DND-41 (cell line): Measurements from ENCODE around the gene LRRC56.

ENCODE experiments used
- ATAC-seq: fragments of 200-7000 bp; cut with Tn5 transposase; 3 replicates; pipeline ENCODE4 v1.9.1; 2021; ENCODE audit warnings: low read depth; ENCODE audit not compliant: insufficient read depth
- DNase-seq: peaks from one replicate; pipeline ENCODE4 v3.0.0-alpha.2; 2020
- H2AFZ ChIP-seq: 2 replicates; pipeline ENCODE4 v1.6.0; 2012; ENCODE audit warnings: low read depth, low read length
- H3K27ac ChIP-seq: 2 replicates; pipeline ENCODE4 v1.5.1; 2012; ENCODE audit warnings: low read length, inconsistent platforms
- H3K27me3 ChIP-seq: fragments of 200-600 bp; sonication (generic); 2 replicates; pipeline ENCODE4 v1.6.0; 2012; ENCODE audit warnings: low read length, mild to moderate bottlenecking, inconsistent platforms; ENCODE audit not compliant: insufficient read depth, poor library complexity
- H3K36me3 ChIP-seq: 2 replicates; pipeline ENCODE4 v1.5.1; 2012; ENCODE audit warnings: low read length, inconsistent platforms; ENCODE audit not compliant: insufficient read depth
- H3K4me1 ChIP-seq: 2 replicates; pipeline ENCODE4 v1.5.1; 2012; ENCODE audit warnings: mild to moderate bottlenecking, low read length; ENCODE audit not compliant: insufficient read depth
- H3K4me2 ChIP-seq: 2 replicates; pipeline ENCODE4 v1.6.0; 2012; ENCODE audit warnings: mild to moderate bottlenecking, moderate library complexity, low read length, inconsistent platforms; ENCODE audit not compliant: insufficient read depth
- H3K4me3 ChIP-seq, 2 experiments: fragments of 200-600 bp in 1 of 2; shearing (Covaris generic) in 1 of 2; 2 replicates each; pipeline ENCODE4 v1.5.1; 2012 to 2016; ENCODE audit warnings: inconsistent platforms in 2 of 2, low read length in 2 of 2, mild to moderate bottlenecking in 2 of 2, low read depth in 1 of 2, moderate library complexity in 1 of 2
- H3K79me2 ChIP-seq: 2 replicates; pipeline ENCODE4 v1.6.0; 2012; ENCODE audit warnings: low read length, inconsistent platforms; ENCODE audit not compliant: insufficient read depth
- H3K9ac ChIP-seq: 2 replicates; pipeline ENCODE4 v1.6.0; 2012; ENCODE audit warnings: low read depth, mild to moderate bottlenecking, inconsistent platforms, low read length, moderate library complexity
- H3K9me3 ChIP-seq: 2 replicates; pipeline ENCODE4 v1.5.1; 2012; ENCODE audit warnings: low read length, moderate library complexity, mild to moderate bottlenecking, inconsistent platforms; ENCODE audit not compliant: insufficient read depth, severe bottlenecking
- H4K20me1 ChIP-seq: 2 replicates; pipeline ENCODE4 v1.6.0; 2012; ENCODE audit warnings: low read length; ENCODE audit not compliant: insufficient read depth
- CTCF ChIP-seq: IDR thresholded peaks from 2 replicates; pipeline ENCODE4 v1.5.1; 2012; ENCODE audit warnings: borderline replicate concordance, low read length, moderate library complexity, mild to moderate bottlenecking; ENCODE audit not compliant: poor library complexity, severe bottlenecking; ENCODE audit errors: extremely low read depth
- EZH2 ChIP-seq: IDR thresholded peaks from 3 replicates; pipeline ENCODE4 v1.6.1; 2012; ENCODE audit warnings: borderline replicate concordance, low read depth, mild to moderate bottlenecking, moderate library complexity, low read length, inconsistent platforms; ENCODE audit not compliant: severe bottlenecking

Gene LRRC56

GRCh38 chr11:492427-493226 is 44.7 kb upstream of the LRRC56 start:
- Histone ChIP-seq H3K9ac (no peak overlapping the region), H3K27me3 (no peaks in the 10 kb centered on the region), H3K4me3 (no peak overlapping the region), H3K9me3 (no peaks in the 10 kb centered on the region), H3K27ac (no peak overlapping the region), H3K4me2 (no peak overlapping the region), H3K79me2 (no peaks in the 10 kb centered on the region), H3K36me3 (peaks cover 67% of the 10 kb centered on the region), H2AFZ (no peak overlapping the region), H4K20me1 (peaks cover 6% of the 10 kb centered on the region), H3K4me1 (no peaks in the 10 kb centered on the region)
- ATAC-seq (0 out of 3 replicates have a peak, but pooled peaks have one; percentile 21), DNase-seq (no peak)
- TF ChIP-seq CTCF (no peak), EZH2 (no peak)

GRCh38 chr11:494761-495536 is 42.4 kb upstream of the LRRC56 start:
- Histone ChIP-seq H3K27ac (no peak overlapping the region), H3K79me2 (no peaks in the 10 kb centered on the region), H3K4me3 (no peak overlapping the region), H2AFZ (no peak overlapping the region), H4K20me1 (peaks cover 21% of the 10 kb centered on the region), H3K4me1 (no peaks in the 10 kb centered on the region), H3K9me3 (no peaks in the 10 kb centered on the region), H3K4me2 (no peak overlapping the region), H3K9ac (no peak overlapping the region), H3K27me3 (no peaks in the 10 kb centered on the region), H3K36me3 (peaks cover 82% of the 10 kb centered on the region)
- TF ChIP-seq EZH2 (no peak), CTCF (no peak)
- ATAC-seq (no peak), DNase-seq (no peak)

GRCh38 chr11:495537-495931 is 41.8 kb upstream of the LRRC56 start:
- no peak overlapping the region for H3K4me3 ChIP-seq
- H2AFZ ChIP-seq, result no peak overlapping the region
- peaks cover 26% of the 10 kb centered on the region for H4K20me1 ChIP-seq
- H3K27ac ChIP-seq, result no peak overlapping the region
- no peak overlapping the region for H3K4me2 ChIP-seq
- TF ChIP-seq CTCF (no peak), EZH2 (no peak)
- H3K36me3 ChIP-seq, result peaks cover 82% of the 10 kb centered on the region
- no peaks in the 10 kb centered on the region for H3K27me3 ChIP-seq
- H3K4me1 ChIP-seq, result no peaks in the 10 kb centered on the region
- no peak for DNase-seq
- H3K9me3 ChIP-seq, result no peaks in the 10 kb centered on the region
- ATAC-seq, result no peak
- H3K9ac ChIP-seq, result no peak overlapping the region
- H3K79me2 ChIP-seq, result peaks cover 2% of the 10 kb centered on the region; the same call in 1 of the 2 replicates
